GM12891 (cell line): ENCODE measurements around the gene VRK2.

Source experiments
- POLR2A ChIP-seq: IDR thresholded peaks from 2 replicates; pipeline ENCODE4 v1.6.1; 2011; ENCODE audit warnings: low read depth, low read length, control low read depth
- TAF1 ChIP-seq: IDR thresholded peaks from 2 replicates; pipeline ENCODE4 v1.6.1; 2011; ENCODE audit warnings: low read depth, low read length, control low read depth

- TF ChIP-seq TAF1 (no peak), POLR2A (no peak)
Observed at GRCh38 chr2:58163913-58164312, 117.3 kb downstream of the VRK2 start.
